ENCODE results near the gene NAE1. TPM values are rescaled to one million over a fixed set of nuclear protein-coding genes. Genes with fewer than 3 reads are reported as not detected.

NAE1 gene
- total RNA-seq, 2 donors from 2014 or later, result 25.7 to 34.6 TPM

DNA sequence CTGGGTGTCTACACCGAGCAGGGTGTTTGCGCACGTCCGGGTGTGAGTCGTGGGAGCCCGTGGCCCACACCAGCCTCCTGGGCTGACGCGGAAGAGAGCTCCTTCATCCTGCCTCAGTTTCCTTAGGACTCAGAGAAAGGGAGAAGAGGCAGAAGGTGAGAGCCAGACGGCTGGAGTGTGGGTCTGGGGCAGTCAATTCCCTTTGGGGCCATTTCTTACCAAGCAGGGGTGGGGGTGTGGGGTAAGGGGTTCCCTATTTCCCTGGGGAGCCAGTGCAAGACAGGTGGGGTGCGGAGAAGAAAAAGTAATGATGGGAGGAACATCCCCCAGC is 14.3 kb upstream of the NAE1 start:
- DNase-seq, result no peak
- Histone ChIP-seq H3K36me3 (replicated peaks in 1 of 2; ENCODE audit: insufficient read depth in 1 of 2, low read depth in 2 of 2) (no peaks in the 10 kb centered on the region), H3K27ac (no peak overlapping the region), H3K4me3 (no peak overlapping the region), H3K4me1 (peaks cover 15% of the 10 kb centered on the region), H3K9me3 (no peaks in the 10 kb centered on the region), H3K27me3 (peaks cover 0 to 15% of the 10 kb centered on the region in 2 donors)
- no peak for ATAC-seq
- no peak for TF ChIP-seq POLR2A (IDR thresholded peaks at IDR 0.05)
- TF ChIP-seq, protein P1, sequence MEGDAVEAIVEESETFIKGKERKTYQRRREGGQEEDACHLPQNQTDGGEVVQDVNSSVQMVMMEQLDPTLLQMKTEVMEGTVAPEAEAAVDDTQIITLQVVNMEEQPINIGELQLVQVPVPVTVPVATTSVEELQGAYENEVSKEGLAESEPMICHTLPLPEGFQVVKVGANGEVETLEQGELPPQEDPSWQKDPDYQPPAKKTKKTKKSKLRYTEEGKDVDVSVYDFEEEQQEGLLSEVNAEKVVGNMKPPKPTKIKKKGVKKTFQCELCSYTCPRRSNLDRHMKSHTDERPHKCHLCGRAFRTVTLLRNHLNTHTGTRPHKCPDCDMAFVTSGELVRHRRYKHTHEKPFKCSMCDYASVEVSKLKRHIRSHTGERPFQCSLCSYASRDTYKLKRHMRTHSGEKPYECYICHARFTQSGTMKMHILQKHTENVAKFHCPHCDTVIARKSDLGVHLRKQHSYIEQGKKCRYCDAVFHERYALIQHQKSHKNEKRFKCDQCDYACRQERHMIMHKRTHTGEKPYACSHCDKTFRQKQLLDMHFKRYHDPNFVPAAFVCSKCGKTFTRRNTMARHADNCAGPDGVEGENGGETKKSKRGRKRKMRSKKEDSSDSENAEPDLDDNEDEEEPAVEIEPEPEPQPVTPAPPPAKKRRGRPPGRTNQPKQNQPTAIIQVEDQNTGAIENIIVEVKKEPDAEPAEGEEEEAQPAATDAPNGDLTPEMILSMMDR (IDR thresholded peaks at IDR 0.05), result no peak
- WGBS, 2 donors, result 12 to 18% methylated on average over 4 to 10 of the region's 10 CpGs
- intact Hi-C loops (cut with DNase I), result no loop called here

DNA sequence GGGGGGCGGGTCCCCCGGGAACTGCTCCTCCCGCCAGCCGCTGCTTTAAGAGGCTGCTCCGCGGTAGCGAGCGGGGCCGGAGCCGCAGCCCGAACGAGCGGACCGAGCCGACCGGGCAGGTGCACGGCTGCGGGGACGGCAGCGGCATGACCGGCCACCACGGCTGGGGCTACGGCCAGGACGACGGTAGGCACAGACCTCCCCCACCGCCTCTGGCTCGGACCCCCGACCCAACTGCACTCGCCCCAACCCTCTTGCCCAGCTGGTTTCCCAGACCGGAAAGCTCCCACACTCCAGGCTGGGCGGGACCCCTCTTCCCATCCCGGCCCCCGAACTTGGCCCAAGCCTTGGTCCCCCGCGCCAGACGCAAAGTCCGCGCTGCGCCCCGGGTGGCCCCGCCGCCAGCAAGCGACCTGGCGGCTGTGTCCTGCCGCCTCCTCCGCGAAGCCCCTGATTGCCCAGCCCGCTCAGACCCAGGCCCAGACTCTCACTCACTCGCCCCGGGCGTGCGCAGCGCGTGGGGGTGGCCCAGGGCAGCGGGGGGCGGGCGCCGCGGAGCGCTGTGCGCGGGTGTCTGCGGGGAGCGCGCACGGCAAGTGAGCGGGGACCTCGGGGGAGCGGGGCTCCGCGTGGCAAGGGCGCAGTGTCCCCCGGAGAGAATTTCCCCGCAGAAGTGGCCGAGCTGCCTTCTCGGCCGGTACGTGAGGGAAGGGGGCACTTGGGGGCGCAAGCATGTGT is 13.7 kb upstream of the NAE1 start, which contains the start of gene CA7:
Gene CA7, plus strand, starts transcription at position 73 of the 738 bp plus-strand sequence. Its CDS starts 74 bp downstream, at position 147.
- DNase-seq (no peak), ATAC-seq (peak; percentile 49)
- Histone ChIP-seq H3K36me3 (replicated peaks in 1 of 2; ENCODE audit: insufficient read depth in 1 of 2, low read depth in 2 of 2) (no peaks in the 10 kb centered on the region), H3K4me3 (peak within 1 kb of the TSS in 1 of 2 donors; percentile 31), H3K4me1 (peaks cover 15% of the 10 kb centered on the region), H3K27me3 (peaks cover 0 to 15% of the 10 kb centered on the region in 2 donors), H3K27ac (no peak within 1 kb of the TSS), H3K9me3 (no peaks in the 10 kb centered on the region)
- intact Hi-C loops (cut with DNase I), result no loop called here
- WGBS, 2 donors, result 0% methylated on average over 1 to 70 of the region's 79 CpGs
- TF ChIP-seq, protein P1 (IDR thresholded peaks at IDR 0.05), result no peak
- no peak for TF ChIP-seq POLR2A (IDR thresholded peaks at IDR 0.05)

DNA sequence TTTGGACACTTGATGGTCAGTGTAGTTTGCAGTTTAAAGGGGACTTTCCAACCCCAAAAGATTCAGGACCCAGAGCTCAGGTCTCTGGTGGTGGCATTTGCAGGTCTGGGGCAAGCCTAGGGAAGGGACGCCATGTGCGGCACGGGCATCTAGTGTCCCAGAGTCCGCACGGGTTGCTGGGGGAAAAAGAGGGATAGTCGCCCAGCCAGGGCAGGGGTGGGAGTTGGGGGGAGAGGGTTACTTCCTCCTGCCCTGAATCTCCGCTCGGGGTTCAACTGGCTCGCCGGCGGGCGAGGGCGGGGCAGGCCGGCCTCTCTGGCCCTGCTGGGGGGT is 13.2 kb upstream of the NAE1 start:
- no peak overlapping the region for H3K4me3 ChIP-seq
- intact Hi-C loops (cut with DNase I), result no loop called here
- ATAC-seq (peak; percentile 28), DNase-seq (no peak)
- peaks cover 0 to 15% of the 10 kb centered on the region in 2 donors for H3K27me3 ChIP-seq
- TF ChIP-seq POLR2A (IDR thresholded peaks at IDR 0.05), result no peak
- TF ChIP-seq, protein P1 (IDR thresholded peaks at IDR 0.05), result no peak
- H3K9me3 ChIP-seq, result no peaks in the 10 kb centered on the region
- H3K4me1 ChIP-seq, result peaks cover 15% of the 10 kb centered on the region
- no peaks in the 10 kb centered on the region for H3K36me3 ChIP-seq (replicated peaks in 1 of 2; ENCODE audit: insufficient read depth in 1 of 2, low read depth in 2 of 2)
- H3K27ac ChIP-seq, result no peak overlapping the region
- 12 to 26% methylated on average over 5 to 6 of the region's 14 CpGs for WGBS, 2 donors

DNA sequence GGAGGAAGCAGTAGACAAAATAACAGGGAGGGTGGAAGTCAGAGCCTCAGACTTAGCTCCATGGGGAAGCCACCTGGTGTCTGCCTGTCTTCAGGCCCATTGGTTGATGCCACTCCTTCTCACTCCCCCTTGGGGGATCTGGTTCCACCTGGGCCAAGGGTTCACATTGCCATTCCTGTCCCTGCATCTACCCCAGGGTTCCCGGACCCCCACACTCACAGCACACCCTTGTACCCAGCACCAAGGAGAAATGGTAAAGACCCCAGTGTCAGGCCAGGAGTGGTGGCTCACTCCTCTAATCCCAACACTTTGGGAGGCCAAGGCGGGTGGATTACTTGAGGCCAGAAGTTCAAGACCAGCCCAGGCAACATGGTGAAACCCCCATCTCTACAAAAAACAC is 12.4 kb upstream of the NAE1 start:
- ATAC-seq (no peak), DNase-seq (no peak)
- TF ChIP-seq POLR2A (IDR thresholded peaks at IDR 0.05), result no peak
- TF ChIP-seq, protein P1 (IDR thresholded peaks at IDR 0.05), result no peak
- peaks cover 0 to 15% of the 10 kb centered on the region in 2 donors for H3K27me3 ChIP-seq
- H3K36me3 ChIP-seq (replicated peaks in 1 of 2; ENCODE audit: insufficient read depth in 1 of 2, low read depth in 2 of 2), result no peaks in the 10 kb centered on the region
- WGBS, 2 donors, result 91 to 92% methylated on average over 2 of the region's 2 CpGs
- H3K27ac ChIP-seq, result no peak overlapping the region
- H3K4me3 ChIP-seq, result no peak overlapping the region
- intact Hi-C loops (cut with DNase I), result no loop called here
- H3K9me3 ChIP-seq, result no peaks in the 10 kb centered on the region
- H3K4me1 ChIP-seq, result peaks cover 15% of the 10 kb centered on the region

DNA sequence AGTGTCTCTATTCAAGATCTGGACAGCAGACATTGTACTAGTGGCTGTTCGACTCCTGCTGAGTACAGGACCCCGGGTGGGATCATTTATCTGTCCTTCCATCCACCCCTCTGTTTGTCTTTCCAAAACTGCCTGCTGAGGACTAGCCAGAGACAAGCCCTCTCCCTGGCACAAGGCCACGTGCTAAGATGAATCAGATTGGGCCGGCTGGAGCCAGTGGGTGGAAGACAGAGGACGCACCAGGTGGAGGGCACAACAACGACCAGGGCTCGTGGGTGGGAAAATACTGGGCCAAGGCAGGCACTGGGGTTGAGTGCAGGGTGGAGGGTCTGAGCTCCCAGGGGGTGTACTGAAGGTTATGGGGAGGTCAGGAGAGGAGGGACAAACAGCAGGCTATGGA is 12.0 kb upstream of the NAE1 start:
- ATAC-seq, result no peak
- Histone ChIP-seq H3K27me3 (peaks cover 0 to 15% of the 10 kb centered on the region in 2 donors), H3K4me1 (peaks cover 15% of the 10 kb centered on the region), H3K27ac (no peak overlapping the region), H3K36me3 (replicated peaks in 1 of 2; ENCODE audit: insufficient read depth in 1 of 2, low read depth in 2 of 2) (no peaks in the 10 kb centered on the region), H3K4me3 (no peak overlapping the region), H3K9me3 (no peaks in the 10 kb centered on the region)
- TF ChIP-seq, protein P1 (IDR thresholded peaks at IDR 0.05), result no peak
- no peak for TF ChIP-seq POLR2A (IDR thresholded peaks at IDR 0.05)
- WGBS, 2 donors, result 66 to 72% methylated on average over 7 of the region's 7 CpGs
- no peak for DNase-seq
- intact Hi-C loops (cut with DNase I), result no loop called here

Measured in body of pancreas (tissue), 4 donors.